Measurements from ENCODE around the gene AGPAT3.

- no peak for TF ChIP-seq POLR2A (IDR thresholded peaks at IDR 0.05)
- TF ChIP-seq, protein P1, sequence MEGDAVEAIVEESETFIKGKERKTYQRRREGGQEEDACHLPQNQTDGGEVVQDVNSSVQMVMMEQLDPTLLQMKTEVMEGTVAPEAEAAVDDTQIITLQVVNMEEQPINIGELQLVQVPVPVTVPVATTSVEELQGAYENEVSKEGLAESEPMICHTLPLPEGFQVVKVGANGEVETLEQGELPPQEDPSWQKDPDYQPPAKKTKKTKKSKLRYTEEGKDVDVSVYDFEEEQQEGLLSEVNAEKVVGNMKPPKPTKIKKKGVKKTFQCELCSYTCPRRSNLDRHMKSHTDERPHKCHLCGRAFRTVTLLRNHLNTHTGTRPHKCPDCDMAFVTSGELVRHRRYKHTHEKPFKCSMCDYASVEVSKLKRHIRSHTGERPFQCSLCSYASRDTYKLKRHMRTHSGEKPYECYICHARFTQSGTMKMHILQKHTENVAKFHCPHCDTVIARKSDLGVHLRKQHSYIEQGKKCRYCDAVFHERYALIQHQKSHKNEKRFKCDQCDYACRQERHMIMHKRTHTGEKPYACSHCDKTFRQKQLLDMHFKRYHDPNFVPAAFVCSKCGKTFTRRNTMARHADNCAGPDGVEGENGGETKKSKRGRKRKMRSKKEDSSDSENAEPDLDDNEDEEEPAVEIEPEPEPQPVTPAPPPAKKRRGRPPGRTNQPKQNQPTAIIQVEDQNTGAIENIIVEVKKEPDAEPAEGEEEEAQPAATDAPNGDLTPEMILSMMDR (IDR thresholded peaks at IDR 0.05): no peak
Observed at GRCh38 chr21:43988016-43988415, 123.0 kb downstream of the AGPAT3 start.

All from right lobe of liver (tissue), 4 donors.